CD14-positive monocyte (primary cell): ENCODE data around the gene SLC6A6. TPM values are rescaled to one million over a fixed set of nuclear protein-coding genes. Genes with fewer than 3 reads are reported as not detected.

ENCODE experiments used
- DNase-seq, 3 donors: peaks; one replicate each; pipeline ENCODE4 v3.0.0-alpha.2; 2011 to 2022
- H2AFZ ChIP-seq: 2 replicates; pipeline ENCODE4 v1.6.0; 2012; ENCODE audit warnings: mild to moderate bottlenecking, low read depth, low read length, inconsistent platforms; ENCODE audit not compliant: insufficient read depth, poor library complexity, severe bottlenecking
- H3K27ac ChIP-seq, 2 donors: 1 replicate in 1 of 2; 2 replicates in 1 of 2; pipeline ENCODE4 v1.5.1; 2012 to 2013; ENCODE audit warnings: low read length in 2 of 2, control low read depth in 1 of 2, inconsistent platforms in 1 of 2, low read depth in 1 of 2, mild to moderate bottlenecking in 1 of 2
- H3K27me3 ChIP-seq, 2 donors: one replicate each; pipeline versions ENCODE4 v1.6.0 to v1.6.1; 2011 to 2013; ENCODE audit warnings: low read length in 2 of 2; ENCODE audit not compliant: control insufficient read depth in 2 of 2, insufficient read depth in 2 of 2
- H3K36me3 ChIP-seq, 2 donors: replicated peaks in 1 of 2; 1 replicate in 1 of 2; 2 replicates in 1 of 2; pipeline versions ENCODE4 v1.5.1 to v1.6.1; 2012 to 2013; ENCODE audit warnings: low read length in 2 of 2, control low read depth in 1 of 2, inconsistent platforms in 1 of 2, mild to moderate bottlenecking in 1 of 2; ENCODE audit not compliant: insufficient read depth in 2 of 2, control insufficient read depth in 1 of 2
- H3K4me1 ChIP-seq, 2 donors: 1 replicate in 1 of 2; 2 replicates in 1 of 2; pipeline versions ENCODE4 v1.5.1 to v1.6.1; 2012 to 2013; ENCODE audit warnings: low read length in 2 of 2, control low read depth in 1 of 2, inconsistent platforms in 1 of 2, mild to moderate bottlenecking in 1 of 2, moderate library complexity in 1 of 2; ENCODE audit not compliant: insufficient read depth in 2 of 2, control insufficient read depth in 1 of 2
- H3K4me2 ChIP-seq: replicated peaks from 2 replicates; pipeline ENCODE3; 2012; ENCODE audit warnings: low read length, moderate library complexity, mild to moderate bottlenecking; ENCODE audit not compliant: poor library complexity, severe bottlenecking; ENCODE audit errors: extremely low read depth
- H3K4me3 ChIP-seq, 3 experiments: fragments of 200-600 bp in 1 of 3; sonication (generic) in 1 of 3; replicated peaks in 1 of 3; 1 replicate in 2 of 3; 2 replicates in 1 of 3; pipeline ENCODE4 v1.5.1; 2011 to 2013; ENCODE audit warnings: low read length in 3 of 3, mild to moderate bottlenecking in 3 of 3, control low read depth in 2 of 3, low read depth in 2 of 3, inconsistent platforms in 1 of 3, moderate library complexity in 1 of 3
- H3K79me2 ChIP-seq: 2 replicates; pipeline ENCODE4 v1.6.0; 2012; ENCODE audit warnings: mild to moderate bottlenecking, control low read depth, inconsistent platforms, low read length, moderate library complexity; ENCODE audit not compliant: insufficient read depth
- H3K9ac ChIP-seq: 2 replicates; pipeline ENCODE4 v1.6.0; 2017; ENCODE audit warnings: low read length, mild to moderate bottlenecking; ENCODE audit not compliant: insufficient read depth, poor library complexity, severe bottlenecking
- H3K9me3 ChIP-seq, 2 donors: replicated peaks in 1 of 2; 1 replicate in 1 of 2; 2 replicates in 1 of 2; pipeline versions ENCODE4 v1.5.1 to v1.6.1; 2012 to 2013; ENCODE audit warnings: low read length in 2 of 2, control low read depth in 1 of 2; ENCODE audit not compliant: control insufficient read depth in 1 of 2, insufficient read depth in 1 of 2
- H4K20me1 ChIP-seq: 2 replicates; pipeline ENCODE4 v1.6.0; 2012; ENCODE audit warnings: mild to moderate bottlenecking, low read length, control low read depth, moderate library complexity; ENCODE audit not compliant: insufficient read depth
- H3K27ac Mint-ChIP-seq, 7 donors: one replicate each; pipeline ENCODE4 v1.8.0; 2020; ENCODE audit warnings: mild to moderate bottlenecking in 7 of 7, mixed read lengths in 7 of 7, moderate library complexity in 6 of 7, inconsistent platforms in 2 of 7
- H3K27me3 Mint-ChIP-seq, 3 donors: one replicate each; pipeline ENCODE4 v1.8.0; 2021 to 2022; ENCODE audit warnings: low read depth in 3 of 3, mild to moderate bottlenecking in 3 of 3, mixed read lengths in 3 of 3, moderate library complexity in 3 of 3, inconsistent platforms in 1 of 3
- H3K36me3 Mint-ChIP-seq, 2 donors: one replicate each; pipeline ENCODE4 v1.8.0; 2020; ENCODE audit warnings: mixed read lengths in 2 of 2, inconsistent platforms in 1 of 2, mild to moderate bottlenecking in 1 of 2
- H3K4me1 Mint-ChIP-seq: one replicate; pipeline ENCODE4 v1.8.0; 2020; ENCODE audit warnings: mild to moderate bottlenecking, mixed read lengths
- H3K4me3 Mint-ChIP-seq, 2 donors: one replicate each; pipeline ENCODE4 v1.8.0; 2020; ENCODE audit warnings: mild to moderate bottlenecking in 2 of 2, mixed read lengths in 2 of 2, moderate library complexity in 1 of 2
- H3K9me3 Mint-ChIP-seq, 7 donors: one replicate each; pipeline ENCODE4 v1.8.0; 2020 to 2022; ENCODE audit warnings: mixed read lengths in 7 of 7, mild to moderate bottlenecking in 6 of 7, moderate library complexity in 6 of 7, inconsistent platforms in 2 of 7
- WGBS: methylation state at CpG from one replicate; pipeline ENCODE4 v1.1.5; 2013; ENCODE audit warnings: missing lambda C conversion rate; ENCODE audit not compliant: insufficient coverage; 5-methylcytosine and 5-hydroxymethylcytosine counted together
- intact Hi-C, 2 donors: fragments of 100-400 bp; cut with micrococcal nuclease; formaldehyde crosslinking; loops; one replicate each; pipeline versions ENCODE4 v1.15.0 to v1.15.1; 2023
- polyA plus RNA-seq, 3 donors: library from polyadenylated mRNA; depleted of rRNA in 1 of 3; unstranded in 2 of 3; stranded (reverse) in 1 of 3; fragments of 300-500 nt in 2 of 3; fragments of >200 nt in 1 of 3; fragmentation: Illumina TruSeq in 2 of 3; gene quantifications; 1 replicate in 2 of 3; 2 replicates in 1 of 3; pipeline ENCODE4 v1.2.3, GENCODE V29; 2012 to 2021
- TF ChIP-seq, protein P1 (sequence below): fragments of 200-600 bp; IDR thresholded peaks from one replicate; pipeline ENCODE4 v1.8.0; 2022; ENCODE audit warnings: antibody characterized with exemption, mild to moderate bottlenecking

SLC6A6 gene
- polyA plus RNA-seq, 3 donors, result 18.4 to 136 (median 24.5) TPM

DNA sequence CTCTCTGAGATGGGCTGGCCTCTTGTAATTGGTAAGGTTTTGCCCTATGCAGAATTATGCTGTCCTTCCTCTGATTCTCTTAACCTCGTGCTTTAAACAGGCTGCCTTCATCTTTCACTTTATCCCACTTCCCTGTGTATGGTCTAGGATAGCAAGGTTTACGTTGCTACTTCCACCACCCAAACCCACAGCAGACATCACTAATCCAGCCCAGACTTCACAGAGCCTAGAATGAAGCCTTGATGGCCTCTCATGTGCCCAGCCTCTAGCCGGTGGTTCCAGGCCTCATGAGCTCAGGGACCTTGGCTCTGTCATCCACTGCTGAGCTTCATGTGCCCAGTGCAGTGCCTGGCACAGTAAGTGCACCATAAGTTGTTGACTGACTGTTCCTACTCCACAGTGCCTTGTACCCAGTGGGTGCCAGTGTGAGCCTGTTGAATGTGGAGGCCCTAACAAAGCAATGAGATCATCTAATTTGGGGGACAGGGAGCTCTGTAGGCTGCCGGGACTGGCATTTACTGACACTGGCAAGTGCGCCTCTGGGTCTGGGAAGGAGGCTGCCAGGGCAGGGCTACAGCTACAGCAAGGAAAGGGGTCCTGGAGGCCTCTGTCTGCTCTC lies 12.5 kb downstream of the SLC6A6 start:
- H3K4me3 ChIP-seq, result no peak overlapping the region
- H3K27me3 ChIP-seq, result no peaks in the 10 kb centered on the region
- H3K36me3 ChIP-seq, result peaks cover 37 to 61% of the 10 kb centered on the region in 2 donors
- H3K9ac ChIP-seq, result no peak overlapping the region
- peaks cover 61 to 76% of the 10 kb centered on the region in 2 donors for H3K4me1 ChIP-seq
- WGBS, result 73% methylated on average over 3 of the region's 5 CpGs
- TF ChIP-seq, protein P1, sequence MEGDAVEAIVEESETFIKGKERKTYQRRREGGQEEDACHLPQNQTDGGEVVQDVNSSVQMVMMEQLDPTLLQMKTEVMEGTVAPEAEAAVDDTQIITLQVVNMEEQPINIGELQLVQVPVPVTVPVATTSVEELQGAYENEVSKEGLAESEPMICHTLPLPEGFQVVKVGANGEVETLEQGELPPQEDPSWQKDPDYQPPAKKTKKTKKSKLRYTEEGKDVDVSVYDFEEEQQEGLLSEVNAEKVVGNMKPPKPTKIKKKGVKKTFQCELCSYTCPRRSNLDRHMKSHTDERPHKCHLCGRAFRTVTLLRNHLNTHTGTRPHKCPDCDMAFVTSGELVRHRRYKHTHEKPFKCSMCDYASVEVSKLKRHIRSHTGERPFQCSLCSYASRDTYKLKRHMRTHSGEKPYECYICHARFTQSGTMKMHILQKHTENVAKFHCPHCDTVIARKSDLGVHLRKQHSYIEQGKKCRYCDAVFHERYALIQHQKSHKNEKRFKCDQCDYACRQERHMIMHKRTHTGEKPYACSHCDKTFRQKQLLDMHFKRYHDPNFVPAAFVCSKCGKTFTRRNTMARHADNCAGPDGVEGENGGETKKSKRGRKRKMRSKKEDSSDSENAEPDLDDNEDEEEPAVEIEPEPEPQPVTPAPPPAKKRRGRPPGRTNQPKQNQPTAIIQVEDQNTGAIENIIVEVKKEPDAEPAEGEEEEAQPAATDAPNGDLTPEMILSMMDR, result no peak
- no peaks in the 10 kb centered on the region for H3K9me3 ChIP-seq
- H3K27ac Mint-ChIP-seq, result peak overlapping the region; percentile 13 to 84 (median 48)
- H3K4me3 Mint-ChIP-seq, result no peak overlapping the region
- H3K27ac ChIP-seq, result peak overlapping the region in 1 of 2 donors; percentile 66
- peaks cover 73% of the 10 kb centered on the region for H3K79me2 ChIP-seq
- peaks cover 67 to 84% of the 10 kb centered on the region in 2 donors for H3K36me3 Mint-ChIP-seq
- no peak overlapping the region for H2AFZ ChIP-seq
- H3K4me1 Mint-ChIP-seq, result peaks cover 77% of the 10 kb centered on the region
- H3K4me2 ChIP-seq, result no peak overlapping the region
- DNase-seq, result no peak
- intact Hi-C loops, result no loop called here
- peaks cover 0 to 2% (median 2%) of the 10 kb centered on the region in 3 donors for H3K27me3 Mint-ChIP-seq
- H3K9me3 Mint-ChIP-seq, result peaks cover 0 to 3% (median 0%) of the 10 kb centered on the region in 7 donors
- peaks cover 87% of the 10 kb centered on the region for H4K20me1 ChIP-seq

DNA sequence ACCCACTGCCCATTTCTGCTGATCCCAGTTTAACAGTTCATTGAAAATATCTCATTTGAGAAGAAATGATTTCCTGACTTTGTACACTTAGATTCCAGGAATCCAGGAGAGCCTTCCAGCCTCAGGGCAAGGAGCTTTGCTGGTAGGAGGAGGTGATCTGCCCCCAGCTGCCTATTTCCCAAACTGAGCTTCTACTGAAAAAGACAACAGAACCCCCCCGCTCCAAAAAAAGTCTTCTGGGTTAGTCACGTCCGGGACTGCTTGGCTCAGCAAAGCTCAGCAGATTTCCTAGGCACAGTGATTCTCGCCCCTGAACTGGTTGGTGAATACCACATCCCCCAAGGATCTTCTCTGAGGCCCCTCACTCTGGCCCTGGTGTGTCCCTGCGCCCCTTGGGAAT lies 13.1 kb downstream of the SLC6A6 start:
- DNase-seq, result no peak
- H3K9me3 ChIP-seq, result no peaks in the 10 kb centered on the region
- peaks cover 68 to 84% of the 10 kb centered on the region in 2 donors for H3K36me3 Mint-ChIP-seq
- H3K27ac ChIP-seq, result peak overlapping the region in 1 of 2 donors; percentile 66
- no peak overlapping the region for H3K9ac ChIP-seq
- no peak overlapping the region for H2AFZ ChIP-seq
- intact Hi-C loops, result no loop called here
- peaks cover 73% of the 10 kb centered on the region for H3K79me2 ChIP-seq
- TF ChIP-seq, protein P1, result no peak
- no peak overlapping the region for H3K4me3 ChIP-seq
- H3K36me3 ChIP-seq, result peaks cover 37 to 65% of the 10 kb centered on the region in 2 donors
- H3K9me3 Mint-ChIP-seq, result peaks cover 0 to 3% (median 0%) of the 10 kb centered on the region in 7 donors
- H3K4me3 Mint-ChIP-seq, result no peak overlapping the region
- peaks cover 0 to 2% (median under 1%) of the 10 kb centered on the region in 3 donors for H3K27me3 Mint-ChIP-seq
- peak overlapping the region in 5 of 7 donors; percentile 32 to 79 (median 51) for H3K27ac Mint-ChIP-seq
- H3K27me3 ChIP-seq, result no peaks in the 10 kb centered on the region
- 100% methylated on average over 3 of the region's 5 CpGs for WGBS
- peaks cover 81% of the 10 kb centered on the region for H4K20me1 ChIP-seq
- peaks cover 56 to 70% of the 10 kb centered on the region in 2 donors for H3K4me1 ChIP-seq
- peaks cover 71% of the 10 kb centered on the region for H3K4me1 Mint-ChIP-seq
- H3K4me2 ChIP-seq, result no peak overlapping the region
